Stimulated activated naive B cell treated with anti-CD40 and anti-IgM and Interleukin-4, amounts not matched to agents 10 μg/mL and 1 μg/mL and 100 μg/mL, for 72 hours (primary cell): Measurements from ENCODE around the gene SFXN1.
"Not testable (repeated sequence)": the region's sequence is repeated elsewhere in the genome, so short reads cannot be mapped to it uniquely, and the experiment has no call there.

Source experiments
- ATAC-seq, 2 donors: fragments of 150-1000 bp; cut with Tn5 transposase; replicated peaks; 2 replicates each; pipeline ENCODE4 v1.10.0; 2021; ENCODE audit warnings: moderate library complexity in 1 of 2
- DNase-seq: peaks from one replicate; pipeline ENCODE4 v3.0.0; 2021
- H3K27ac Mint-ChIP-seq: one replicate; pipeline ENCODE4 v1.8.0; 2022; ENCODE audit warnings: mild to moderate bottlenecking, mixed read lengths
- H3K27me3 Mint-ChIP-seq, 2 donors: one replicate each; pipeline ENCODE4 v1.8.0; 2022; ENCODE audit warnings: mixed read lengths in 2 of 2
- H3K36me3 Mint-ChIP-seq, 2 donors: one replicate each; pipeline ENCODE4 v1.8.0; 2022; ENCODE audit warnings: mixed read lengths in 2 of 2, mild to moderate bottlenecking in 1 of 2
- H3K4me1 Mint-ChIP-seq, 2 donors: one replicate each; pipeline ENCODE4 v1.8.0; 2022; ENCODE audit warnings: mixed read lengths in 2 of 2, mild to moderate bottlenecking in 1 of 2
- H3K4me3 Mint-ChIP-seq, 2 donors: one replicate each; pipeline ENCODE4 v1.8.0; 2022; ENCODE audit warnings: mild to moderate bottlenecking in 2 of 2, mixed read lengths in 2 of 2, moderate library complexity in 1 of 2
- H3K9me3 Mint-ChIP-seq, 2 donors: one replicate each; pipeline ENCODE4 v1.8.0; 2022; ENCODE audit warnings: mixed read lengths in 2 of 2, mild to moderate bottlenecking in 1 of 2

The SFXN1 gene

GRCh38 chr5:175523292-175523691, 44.9 kb downstream of the SFXN1 start:
- Mint-ChIP-seq H3K4me1 (peaks cover 0 to 2% of the 10 kb centered on the region in 2 donors), H3K9me3 (peaks cover 5 to 6% of the 10 kb centered on the region in 2 donors), H3K36me3 (peaks cover 42 to 58% of the 10 kb centered on the region in 2 donors), H3K4me3 (no peak overlapping the region), H3K27me3 (no peaks in the 10 kb centered on the region), H3K27ac (peak overlapping the region; percentile 28)
- ATAC-seq (no peak), DNase-seq (no peak)

DNA sequence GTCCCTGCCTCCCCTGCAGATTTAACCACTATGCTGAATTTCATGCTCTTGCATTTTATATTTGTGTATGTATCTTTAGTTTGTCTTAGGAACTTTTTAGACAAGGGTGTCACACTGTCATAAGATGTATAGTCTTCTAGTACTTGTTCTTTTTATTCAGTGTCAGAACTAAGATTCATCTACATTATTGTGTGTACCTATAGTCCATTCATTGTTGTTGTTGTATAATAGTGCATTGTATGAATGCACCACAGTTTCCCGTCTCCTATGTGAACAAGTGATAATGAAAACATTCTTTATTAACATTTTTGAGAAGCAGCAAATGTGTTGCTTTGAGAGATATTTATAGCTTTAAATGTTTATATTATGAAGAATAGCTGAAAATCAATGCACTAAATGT, 45.9 kb downstream of the SFXN1 start:
- Mint-ChIP-seq H3K27me3 (no peaks in the 10 kb centered on the region), H3K4me3 (no peak overlapping the region), H3K36me3 (peaks cover 36 to 52% of the 10 kb centered on the region in 2 donors), H3K27ac (no peak overlapping the region), H3K9me3 (peaks cover 0 to 2% of the 10 kb centered on the region in 2 donors), H3K4me1 (no peaks in the 10 kb centered on the region)
- DNase-seq (no peak), ATAC-seq (no peak)

- Mint-ChIP-seq H3K36me3 (peaks cover 18 to 38% of the 10 kb centered on the region in 2 donors), H3K27ac (no peak overlapping the region), H3K27me3 (no peaks in the 10 kb centered on the region), H3K9me3 (no peaks in the 10 kb centered on the region), H3K4me3 (no peak overlapping the region), H3K4me1 (no peaks in the 10 kb centered on the region)
- DNase-seq (no peak), ATAC-seq (no peak)
Measured at GRCh38 chr5:175526691-175527090, 48.3 kb downstream of the SFXN1 start.

DNA sequence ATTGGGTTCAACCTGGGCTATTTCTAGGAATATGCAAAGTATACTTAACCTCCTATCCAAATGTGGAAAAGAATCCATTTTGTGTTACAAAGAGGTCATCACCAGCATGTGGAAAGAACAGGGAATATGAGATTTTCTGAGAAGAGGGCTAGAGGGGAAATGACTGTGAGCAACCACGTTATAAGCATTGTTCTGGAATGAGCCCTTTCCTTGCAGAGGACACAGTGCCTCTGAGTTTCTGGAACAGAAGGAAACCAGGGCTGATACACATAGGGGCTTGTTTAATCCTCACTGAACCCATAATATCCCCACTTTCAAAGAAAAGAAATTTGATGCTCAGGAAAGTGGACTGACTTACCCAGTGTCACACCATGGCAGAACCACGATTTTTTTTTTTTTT, 53.0 kb downstream of the SFXN1 start:
- Mint-ChIP-seq H3K27me3 (peaks cover 0 to 5% of the 10 kb centered on the region in 2 donors), H3K4me3 (no peak overlapping the region), H3K4me1 (peaks cover 9% of the 10 kb centered on the region in 2 donors), H3K9me3 (no peaks in the 10 kb centered on the region), H3K36me3 (peaks cover 15 to 22% of the 10 kb centered on the region in 2 donors), H3K27ac (no peak overlapping the region)
- DNase-seq (no peak), ATAC-seq (no peak)

DNA sequence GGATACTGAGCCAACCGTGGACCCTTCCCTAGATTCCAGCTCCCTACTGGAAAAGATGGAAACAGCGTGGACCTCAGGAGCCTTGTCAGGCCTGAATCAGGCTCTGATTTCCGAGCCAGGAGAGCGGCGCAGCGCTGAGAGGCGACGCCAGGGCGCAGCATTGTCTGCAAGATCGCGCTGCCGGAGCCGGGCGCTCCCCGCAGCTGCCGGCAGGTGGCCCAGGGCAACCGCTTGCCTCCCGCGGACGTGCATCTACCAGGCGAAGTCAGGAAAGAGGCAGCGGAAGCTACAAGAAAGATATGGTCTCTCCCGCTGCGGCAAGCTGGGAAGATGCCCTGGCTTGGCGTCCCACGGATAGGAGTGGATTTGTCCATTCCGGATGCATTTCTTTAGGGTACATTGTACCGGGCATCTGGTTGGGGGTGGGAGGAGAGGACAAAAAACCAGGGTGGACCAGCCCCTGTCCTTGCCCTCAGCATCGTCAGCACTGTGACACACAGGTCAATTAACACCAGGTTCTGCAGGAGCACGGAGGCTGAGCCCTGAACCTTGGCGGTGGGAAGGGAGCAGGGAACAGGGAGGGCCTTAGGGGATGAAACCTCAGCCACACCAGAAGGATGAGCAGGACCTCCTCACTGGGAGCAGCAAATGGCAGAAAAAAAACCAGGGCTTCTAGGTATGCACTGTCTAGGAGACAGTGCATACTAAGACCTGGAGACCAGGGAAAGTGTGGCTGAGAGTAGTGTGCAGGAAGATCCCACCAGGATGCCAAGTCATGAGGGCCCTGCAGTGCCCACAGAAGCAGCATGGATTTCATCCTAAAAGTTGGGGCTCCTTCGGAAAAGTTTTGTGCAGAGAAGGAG, 55.9 kb downstream of the SFXN1 start:
- Mint-ChIP-seq H3K36me3 (peaks cover 8 to 15% of the 10 kb centered on the region in 2 donors), H3K27me3 (peaks cover 0 to 5% of the 10 kb centered on the region in 2 donors), H3K9me3 (no peaks in the 10 kb centered on the region), H3K4me1 (peaks cover 9% of the 10 kb centered on the region in 2 donors), H3K4me3 (peak overlapping the region; percentile 8 to 57), H3K27ac (no peak overlapping the region)
- ATAC-seq (peak; percentile 95 to 97), DNase-seq (peak; percentile 59)

- H3K4me1 Mint-ChIP-seq, H3K4me3 Mint-ChIP-seq, H3K27ac Mint-ChIP-seq, H3K9me3 Mint-ChIP-seq, ATAC-seq, H3K27me3 Mint-ChIP-seq, DNase-seq: not testable (repeated sequence)
- peaks cover 8 to 14% of the 10 kb centered on the region in 2 donors for H3K36me3 Mint-ChIP-seq
Measured at GRCh38 chr5:175535331-175535730, 57.0 kb downstream of the SFXN1 start.

GRCh38 chr5:175535796-175536195, 57.4 kb downstream of the SFXN1 start:
- Mint-ChIP-seq H3K4me3 (no peak overlapping the region), H3K4me1 (peaks cover 9% of the 10 kb centered on the region in 2 donors), H3K9me3 (no peaks in the 10 kb centered on the region), H3K27ac (no peak overlapping the region), H3K27me3 (peaks cover 4 to 5% of the 10 kb centered on the region in 2 donors), H3K36me3 (peaks cover 8 to 9% of the 10 kb centered on the region in 2 donors)
- DNase-seq (no peak), ATAC-seq (no peak)

DNA sequence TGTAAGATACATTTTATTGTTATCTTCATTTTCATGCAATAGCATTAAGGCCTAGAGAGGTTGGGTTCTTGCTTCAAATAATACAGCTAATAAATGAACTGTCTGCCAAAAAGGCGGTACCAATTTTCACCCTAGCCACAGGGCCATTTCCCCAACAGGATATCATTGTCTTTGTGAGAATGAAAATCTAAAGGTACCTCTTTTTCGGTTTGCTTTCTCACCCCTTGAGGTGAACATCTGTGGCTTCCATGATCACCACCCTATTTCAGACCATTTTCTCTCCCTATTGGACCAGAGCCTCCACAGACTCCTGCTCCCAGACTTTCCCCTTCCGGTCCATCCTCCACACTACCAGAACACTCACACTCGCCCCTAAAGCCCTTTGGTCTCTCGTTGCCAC, 60.2 kb downstream of the SFXN1 start:
- Mint-ChIP-seq H3K27me3 (peaks cover 11 to 12% of the 10 kb centered on the region in 2 donors), H3K27ac (no peak overlapping the region), H3K9me3 (no peaks in the 10 kb centered on the region), H3K4me1 (peaks cover 7 to 9% of the 10 kb centered on the region in 2 donors), H3K36me3 (no peaks in the 10 kb centered on the region), H3K4me3 (no peak overlapping the region)
- DNase-seq: no peak
- ATAC-seq: no peak

DNA sequence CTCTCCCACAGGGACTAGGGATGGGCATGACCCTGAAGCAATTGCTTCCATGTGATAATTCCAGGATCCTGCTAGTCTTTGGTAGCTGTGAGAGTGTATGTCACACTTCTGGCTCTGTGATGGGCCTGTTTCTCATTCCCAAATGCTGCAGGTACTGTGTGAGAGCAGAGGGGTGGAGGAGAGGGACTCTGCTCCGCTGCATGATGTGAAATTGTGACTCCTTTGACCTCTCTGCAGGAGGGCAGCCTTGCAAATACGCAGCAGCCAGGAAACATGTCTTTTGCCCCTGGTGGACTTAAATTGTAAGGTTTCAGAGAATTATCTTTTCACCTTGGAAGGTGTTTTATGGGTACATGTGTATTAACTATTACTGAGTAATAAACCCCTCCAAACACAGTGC, 61.6 kb downstream of the SFXN1 start:
- Mint-ChIP-seq H3K27me3 (peaks cover 11 to 13% of the 10 kb centered on the region in 2 donors), H3K9me3 (peaks cover 0 to 3% of the 10 kb centered on the region in 2 donors), H3K27ac (no peak overlapping the region), H3K4me1 (no peaks in the 10 kb centered on the region), H3K36me3 (no peaks in the 10 kb centered on the region), H3K4me3 (no peak overlapping the region)
- no peak for ATAC-seq
- no peak for DNase-seq

- Mint-ChIP-seq H3K4me1 (no peaks in the 10 kb centered on the region), H3K27ac (no peak overlapping the region), H3K36me3 (no peaks in the 10 kb centered on the region), H3K4me3 (no peak overlapping the region), H3K27me3 (peaks cover 11 to 14% of the 10 kb centered on the region in 2 donors), H3K9me3 (peaks cover 0 to 3% of the 10 kb centered on the region in 2 donors)
- ATAC-seq (no peak), DNase-seq (no peak)
Measured at GRCh38 chr5:175541264-175541663, 62.9 kb downstream of the SFXN1 start.

GRCh38 chr5:175542232-175542965, 64.0 kb downstream of the SFXN1 start:
- H3K9me3 Mint-ChIP-seq: peaks cover 0 to 3% of the 10 kb centered on the region in 2 donors
- no peaks in the 10 kb centered on the region for H3K36me3 Mint-ChIP-seq
- peaks cover 17 to 24% of the 10 kb centered on the region in 2 donors for H3K27me3 Mint-ChIP-seq
- no peak overlapping the region for H3K4me3 Mint-ChIP-seq
- DNase-seq (no peak), ATAC-seq (peak; percentile 45 to 49)
- H3K4me1 Mint-ChIP-seq: no peaks in the 10 kb centered on the region
- H3K27ac Mint-ChIP-seq: no peak overlapping the region

DNA sequence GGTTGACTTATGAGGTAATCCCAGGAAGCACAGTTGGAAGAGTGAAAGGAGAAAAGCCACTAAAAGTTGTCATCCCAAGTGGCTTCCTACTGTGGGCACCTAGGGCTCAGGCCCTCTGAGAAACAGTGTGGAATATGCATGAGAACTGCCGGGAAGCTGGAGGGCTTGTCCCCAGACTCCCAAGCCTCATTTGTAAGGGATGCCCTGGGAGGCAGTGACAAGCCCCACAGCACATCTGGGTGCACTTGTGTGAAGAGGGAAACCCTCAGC, 64.5 kb downstream of the SFXN1 start:
- no peaks in the 10 kb centered on the region for H3K4me1 Mint-ChIP-seq
- H3K27ac Mint-ChIP-seq: no peak overlapping the region
- ATAC-seq (no peak), DNase-seq (no peak)
- H3K36me3 Mint-ChIP-seq: no peaks in the 10 kb centered on the region
- peaks cover 19 to 29% of the 10 kb centered on the region in 2 donors for H3K27me3 Mint-ChIP-seq
- peaks cover 0 to 3% of the 10 kb centered on the region in 2 donors for H3K9me3 Mint-ChIP-seq
- H3K4me3 Mint-ChIP-seq: no peak overlapping the region

DNA sequence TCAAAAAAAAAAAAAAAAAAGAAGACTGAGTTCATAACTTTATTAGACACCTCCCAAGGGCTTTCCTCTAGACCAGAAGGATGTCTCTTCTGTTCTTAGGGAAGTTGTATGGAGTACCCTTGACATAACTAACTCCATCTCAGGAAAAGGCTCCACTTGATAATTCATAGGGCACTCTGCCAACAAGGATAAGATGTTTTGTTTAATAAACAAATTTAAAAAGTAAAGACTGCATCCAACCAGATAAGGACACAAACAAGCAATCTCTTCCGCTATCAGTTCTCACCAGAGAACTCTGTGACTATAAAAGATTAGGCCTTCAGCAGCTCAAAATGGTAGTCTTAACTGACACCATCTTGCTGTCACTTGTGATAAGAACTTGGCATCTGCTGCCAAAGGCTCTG, 65.8 kb downstream of the SFXN1 start:
- Mint-ChIP-seq H3K4me1 (no peaks in the 10 kb centered on the region), H3K9me3 (peaks cover 0 to 3% of the 10 kb centered on the region in 2 donors), H3K36me3 (no peaks in the 10 kb centered on the region), H3K27me3 (peaks cover 31 to 41% of the 10 kb centered on the region in 2 donors), H3K27ac (no peak overlapping the region), H3K4me3 (no peak overlapping the region)
- DNase-seq (no peak), ATAC-seq (no peak)

DNA sequence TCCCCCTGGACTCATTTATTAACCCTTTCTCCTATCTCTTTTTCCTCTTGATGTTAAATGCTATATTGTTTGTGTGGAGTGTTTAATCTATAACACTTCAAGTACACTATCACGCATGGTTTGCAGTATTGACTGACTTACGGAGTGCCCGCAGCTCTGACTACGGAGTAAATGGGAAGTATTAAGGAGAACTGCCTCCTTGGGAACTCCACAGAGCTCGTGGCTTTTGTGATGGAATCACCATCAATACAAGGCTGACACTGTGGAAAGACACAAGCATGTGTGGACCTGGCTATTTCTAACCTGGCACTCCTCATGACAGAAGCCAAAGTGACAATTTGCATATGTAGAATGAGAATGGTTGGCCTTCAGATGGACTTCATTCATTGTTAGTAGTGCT, 66.2 kb downstream of the SFXN1 start:
- H3K27me3 Mint-ChIP-seq: peaks cover 32 to 44% of the 10 kb centered on the region in 2 donors
- no peaks in the 10 kb centered on the region for H3K4me1 Mint-ChIP-seq
- ATAC-seq (no peak), DNase-seq (no peak)
- H3K36me3 Mint-ChIP-seq: no peaks in the 10 kb centered on the region
- peaks cover 0 to 3% of the 10 kb centered on the region in 2 donors for H3K9me3 Mint-ChIP-seq
- no peak overlapping the region for H3K27ac Mint-ChIP-seq
- H3K4me3 Mint-ChIP-seq: no peak overlapping the region

GRCh38 chr5:175547842-175548241, 69.5 kb downstream of the SFXN1 start:
- Mint-ChIP-seq H3K4me1 (no peaks in the 10 kb centered on the region), H3K36me3 (no peaks in the 10 kb centered on the region), H3K9me3 (peaks cover 0 to 3% of the 10 kb centered on the region in 2 donors), H3K27ac (no peak overlapping the region), H3K27me3 (peaks cover 33 to 54% of the 10 kb centered on the region in 2 donors), H3K4me3 (no peak overlapping the region)
- ATAC-seq (no peak), DNase-seq (no peak)
